ENCODE results near the gene KCNMB3. TPM values are rescaled to one million over a fixed set of nuclear protein-coding genes. Genes with fewer than 3 reads are reported as not detected.

KCNMB3 gene
- 0.88 and 1.1 TPM in 2 replicates for total RNA-seq

GRCh38 chr3:179250803-179251476 lies at the start of gene KCNMB3:
KCNMB3 (minus strand) TSS chr3:179251114; CDS start chr3:179250990, 124 bp downstream.

Other genes starting within 250 kb of the KCNMB3 start
- gene ZMAT3, start 179.3 kb downstream of the KCNMB3 start, total RNA-seq = 20.6 and 38.1 TPM in 2 replicates
- 26.9 and 34.8 TPM in 2 replicates for gene PIK3CA, start 102.8 kb downstream of the KCNMB3 start, total RNA-seq
- gene ZNF639, start 71.9 kb upstream of the KCNMB3 start, total RNA-seq = 49.7 and 62.3 TPM in 2 replicates
- gene MFN1, start 96.6 kb upstream of the KCNMB3 start, total RNA-seq = 37.9 and 78.5 TPM in 2 replicates
- 31.3 and 91.2 TPM in 2 replicates for gene GNB4, start 200.4 kb upstream of the KCNMB3 start, total RNA-seq

All from placental pericyte (primary cell).